Trophoblast cell (in vitro differentiated cells and primary cell): ENCODE measurements around the gene LTA4H.

Experiments used
- DNase-seq, 2 donors: peaks; one replicate each; pipeline ENCODE4 v3.0.0-alpha.2; 2016
- H2AFZ ChIP-seq: 2 replicates; pipeline ENCODE4 v1.6.1; 2013; ENCODE audit warnings: low read length, moderate library complexity, mild to moderate bottlenecking; ENCODE audit not compliant: insufficient read depth, poor library complexity
- H2AK5ac ChIP-seq: 2 replicates; pipeline ENCODE4 v1.6.1; 2013; ENCODE audit warnings: mild to moderate bottlenecking, low read length
- H2BK120ac ChIP-seq: 2 replicates; pipeline ENCODE4 v1.6.1; 2013; ENCODE audit warnings: low read length, mild to moderate bottlenecking, moderate library complexity; ENCODE audit not compliant: insufficient read depth, poor library complexity
- H2BK12ac ChIP-seq: 2 replicates; pipeline ENCODE4 v1.6.1; 2013; ENCODE audit warnings: mild to moderate bottlenecking, low read length, moderate library complexity
- H2BK5ac ChIP-seq: 2 replicates; pipeline ENCODE4 v1.6.1; 2013; ENCODE audit warnings: low read length, low read depth, moderate library complexity, mild to moderate bottlenecking; ENCODE audit not compliant: poor library complexity
- H3K14ac ChIP-seq: 2 replicates; pipeline ENCODE4 v1.6.1; 2013; ENCODE audit warnings: mild to moderate bottlenecking, low read length
- H3K18ac ChIP-seq: 2 replicates; pipeline ENCODE4 v1.6.1; 2013; ENCODE audit warnings: mild to moderate bottlenecking, low read length
- H3K23ac ChIP-seq: 2 replicates; pipeline ENCODE4 v1.6.1; 2013; ENCODE audit warnings: low read length
- H3K27ac ChIP-seq: 2 replicates; pipeline ENCODE4 v1.5.1; 2013; ENCODE audit warnings: low read depth, mild to moderate bottlenecking, inconsistent platforms, low read length, moderate library complexity
- H3K27me3 ChIP-seq: 2 replicates; pipeline ENCODE4 v1.6.1; 2013; ENCODE audit warnings: inconsistent platforms, mild to moderate bottlenecking, low read length, moderate library complexity; ENCODE audit not compliant: insufficient read depth
- H3K36me3 ChIP-seq, 2 experiments: 1 replicate in 1 of 2; 2 replicates in 1 of 2; pipeline ENCODE4 v1.6.1; 2013; ENCODE audit warnings: low read length in 2 of 2, mild to moderate bottlenecking in 2 of 2, moderate library complexity in 1 of 2; ENCODE audit not compliant: insufficient read depth in 2 of 2, control insufficient read depth in 1 of 2
- H3K4ac ChIP-seq: 2 replicates; pipeline ENCODE4 v1.6.1; 2013; ENCODE audit warnings: low read depth, mild to moderate bottlenecking, low read length, moderate library complexity
- H3K4me1 ChIP-seq, 2 experiments: 1 replicate in 1 of 2; 2 replicates in 1 of 2; pipeline ENCODE4 v1.6.1; 2013; ENCODE audit warnings: low read length in 2 of 2, mild to moderate bottlenecking in 2 of 2, moderate library complexity in 1 of 2; ENCODE audit not compliant: insufficient read depth in 2 of 2, control insufficient read depth in 1 of 2
- H3K4me2 ChIP-seq: 2 replicates; pipeline ENCODE4 v1.6.1; 2013; ENCODE audit warnings: inconsistent platforms, mild to moderate bottlenecking, low read length, moderate library complexity
- H3K4me3 ChIP-seq: 2 replicates; pipeline ENCODE4 v1.5.1; 2013; ENCODE audit warnings: mild to moderate bottlenecking, low read depth, low read length, inconsistent platforms
- H3K79me1 ChIP-seq: one replicate; pipeline ENCODE4 v1.6.1; 2013; ENCODE audit warnings: low read length
- H3K79me2 ChIP-seq: 2 replicates; pipeline ENCODE4 v1.6.1; 2013; ENCODE audit warnings: low read length, mild to moderate bottlenecking; ENCODE audit not compliant: control insufficient read depth, insufficient read depth, poor library complexity
- H3K9ac ChIP-seq: 2 replicates; pipeline ENCODE4 v1.6.1; 2013; ENCODE audit warnings: mild to moderate bottlenecking, low read length
- H3K9me3 ChIP-seq: 2 replicates; pipeline ENCODE4 v1.6.1; 2013; ENCODE audit warnings: low read depth, mild to moderate bottlenecking, control low read depth, inconsistent platforms, low read length; ENCODE audit not compliant: insufficient read depth
- H4K12ac ChIP-seq: 2 replicates; pipeline ENCODE4 v1.6.1; 2013; ENCODE audit warnings: low read depth, mild to moderate bottlenecking, low read length, moderate library complexity
- H4K8ac ChIP-seq: 2 replicates; pipeline ENCODE4 v1.6.1; 2013; ENCODE audit warnings: low read depth, mild to moderate bottlenecking, low read length, moderate library complexity
- H4K91ac ChIP-seq: one replicate; pipeline ENCODE4 v1.6.1; 2013; ENCODE audit warnings: low read depth, mild to moderate bottlenecking, low read length, moderate library complexity
- WGBS: extraction: QIAGEN DNeasy Blood & Tissue Kit; methylation state at CpG from one replicate; pipeline ENCODE4 v1.1.7; 2013; ENCODE audit warnings: missing lambda C conversion rate; ENCODE audit not compliant: insufficient read length, insufficient coverage; ENCODE audit errors: extremely low coverage; 5-methylcytosine and 5-hydroxymethylcytosine counted together

LTA4H gene

GRCh38 chr12:95960241-95960640 is 75.1 kb downstream of the LTA4H start:
- H3K27ac ChIP-seq, result no peak overlapping the region
- no peaks in the 10 kb centered on the region for H3K27me3 ChIP-seq
- no peaks in the 10 kb centered on the region for H3K4me1 ChIP-seq
- no CpG with 5 or more reads among the region's 5 CpGs for WGBS
- no peaks in the 10 kb centered on the region for H3K79me1 ChIP-seq
- H3K23ac ChIP-seq, result no peak overlapping the region
- H3K9me3 ChIP-seq, result peaks cover 2% of the 10 kb centered on the region
- H3K4ac ChIP-seq, result no peak overlapping the region
- H3K9ac ChIP-seq, result no peak overlapping the region
- H4K91ac ChIP-seq, result no peak overlapping the region
- H2AFZ ChIP-seq, result no peak overlapping the region
- H2BK5ac ChIP-seq, result no peak overlapping the region
- H4K12ac ChIP-seq, result no peak overlapping the region
- no peak overlapping the region for H2AK5ac ChIP-seq
- H4K8ac ChIP-seq, result no peak overlapping the region
- H3K4me2 ChIP-seq, result no peak overlapping the region
- H2BK12ac ChIP-seq, result no peak overlapping the region
- H3K36me3 ChIP-seq, result no peaks in the 10 kb centered on the region
- H3K4me3 ChIP-seq, result no peak overlapping the region
- no peak overlapping the region for H3K18ac ChIP-seq
- H3K14ac ChIP-seq, result no peak overlapping the region
- no peaks in the 10 kb centered on the region for H3K79me2 ChIP-seq
- DNase-seq, result no peak
- H2BK120ac ChIP-seq, result no peak overlapping the region

DNA sequence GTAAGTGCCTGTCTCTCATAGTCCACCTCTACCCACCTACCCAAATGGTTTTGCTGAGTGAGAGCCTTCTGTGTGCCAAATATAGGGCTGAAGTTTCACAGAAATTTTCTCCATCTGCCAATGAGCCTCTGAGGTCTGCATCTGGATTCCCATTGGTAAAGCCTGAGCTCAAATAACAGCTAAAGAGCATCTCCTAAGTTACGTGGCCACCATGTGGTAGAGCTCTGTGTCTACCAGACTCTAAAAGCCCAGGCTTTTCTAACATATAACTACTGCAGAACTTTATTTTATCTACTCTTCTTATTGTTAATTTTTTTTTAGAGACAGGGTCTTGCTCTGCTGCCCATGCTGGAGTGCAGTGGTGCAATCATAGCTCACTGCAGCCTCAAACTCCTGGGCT is 76.3 kb downstream of the LTA4H start:
- DNase-seq, result no peak

GRCh38 chr12:95956557-95957145 is 78.7 kb downstream of the LTA4H start:
- Histone ChIP-seq H3K36me3 (no peaks in the 10 kb centered on the region), H3K27ac (no peak overlapping the region), H3K4ac (no peak overlapping the region), H3K9ac (no peak overlapping the region), H3K14ac (no peak overlapping the region), H2BK12ac (no peak overlapping the region), H2AFZ (no peak overlapping the region), H4K91ac (no peak overlapping the region), H3K9me3 (peaks cover 2% of the 10 kb centered on the region), H3K4me1 (no peaks in the 10 kb centered on the region), H2AK5ac (no peak overlapping the region), H3K23ac (no peak overlapping the region), H3K27me3 (no peaks in the 10 kb centered on the region), H3K4me3 (no peak overlapping the region), H3K18ac (no peak overlapping the region), H3K79me2 (no peaks in the 10 kb centered on the region), H4K8ac (no peak overlapping the region), H2BK120ac (no peak overlapping the region), H2BK5ac (no peak overlapping the region), H3K4me2 (no peak overlapping the region), H4K12ac (no peak overlapping the region), H3K79me1 (no peaks in the 10 kb centered on the region)
- DNase-seq, result no peak
- WGBS, result no CpG with 5 or more reads among the region's 27 CpGs

More for the DNA sequence above, 76.3 kb downstream of the LTA4H start:
- Histone ChIP-seq H2AK5ac (no peak overlapping the region), H3K4me2 (no peak overlapping the region), H3K36me3 (no peaks in the 10 kb centered on the region), H2BK5ac (no peak overlapping the region), H3K79me1 (no peaks in the 10 kb centered on the region), H3K4me3 (no peak overlapping the region), H3K79me2 (no peaks in the 10 kb centered on the region), H4K91ac (no peak overlapping the region), H3K9me3 (peaks cover 2% of the 10 kb centered on the region), H4K12ac (no peak overlapping the region), H3K23ac (no peak overlapping the region), H4K8ac (no peak overlapping the region), H2BK12ac (no peak overlapping the region), H2AFZ (no peak overlapping the region), H3K4ac (no peak overlapping the region), H2BK120ac (no peak overlapping the region), H3K4me1 (no peaks in the 10 kb centered on the region), H3K27ac (no peak overlapping the region), H3K18ac (no peak overlapping the region), H3K27me3 (no peaks in the 10 kb centered on the region), H3K9ac (no peak overlapping the region), H3K14ac (no peak overlapping the region)
- no CpG with 5 or more reads among the region's 1 CpG for WGBS

DNA sequence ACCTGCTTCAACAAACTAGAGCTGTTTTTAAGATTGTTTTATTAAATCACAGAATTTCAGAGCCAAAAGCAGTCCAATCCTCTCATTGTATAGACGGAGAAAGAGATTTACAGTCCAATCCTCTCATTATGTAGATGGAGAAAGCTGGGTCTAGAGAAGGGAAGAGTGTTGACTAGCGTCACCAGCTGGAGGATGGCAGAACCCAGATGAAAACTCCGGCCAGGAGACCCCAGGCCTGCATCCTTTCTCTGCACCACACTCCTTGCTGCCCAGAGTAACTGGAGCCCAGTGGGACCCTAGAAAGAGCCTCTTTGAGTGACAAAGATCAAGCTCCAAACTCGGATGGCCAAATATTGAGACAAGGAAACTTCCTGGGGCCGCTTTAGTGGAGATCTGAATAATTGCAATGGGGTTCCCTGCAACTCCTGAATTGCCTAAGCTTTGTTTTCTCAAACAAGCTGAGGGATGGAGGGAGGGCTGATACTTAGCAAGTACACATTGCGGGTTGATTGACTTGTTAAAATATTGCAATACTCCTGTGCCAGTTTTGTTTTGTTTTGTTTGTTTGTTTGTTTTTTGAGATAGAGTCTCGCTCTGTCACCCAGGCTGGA is 79.7 kb downstream of the LTA4H start:
- Histone ChIP-seq H3K14ac (no peak overlapping the region), H3K27me3 (no peaks in the 10 kb centered on the region), H3K27ac (no peak overlapping the region), H2BK12ac (no peak overlapping the region), H3K18ac (no peak overlapping the region), H4K91ac (no peak overlapping the region), H3K79me2 (no peaks in the 10 kb centered on the region), H3K23ac (no peak overlapping the region), H3K4ac (no peak overlapping the region), H3K4me1 (no peaks in the 10 kb centered on the region), H3K9me3 (peaks cover 2% of the 10 kb centered on the region), H3K4me2 (no peak overlapping the region), H3K79me1 (no peaks in the 10 kb centered on the region), H3K4me3 (no peak overlapping the region), H2BK5ac (no peak overlapping the region), H2AK5ac (no peak overlapping the region), H2BK120ac (no peak overlapping the region), H4K8ac (no peak overlapping the region), H2AFZ (no peak overlapping the region), H3K36me3 (no peaks in the 10 kb centered on the region), H4K12ac (no peak overlapping the region), H3K9ac (no peak overlapping the region)
- WGBS, result no CpG with 5 or more reads among the region's 7 CpGs
- DNase-seq, result no peak
